ENCODE data around the gene COL17A1. TPM values are rescaled to one million over a fixed set of nuclear protein-coding genes. Genes with fewer than 3 reads are reported as not detected.

The COL17A1 gene
- total and polyA plus RNA-seq, 2 of the 13 experiments (the other 11 are each of a cell fraction or from before 2014, with no cell fraction given): 0.03 TPM; not detected in 1

GRCh38 chr10:104101902-104102301 lies 16.2 kb upstream of the COL17A1 start:
- no peak for ATAC-seq
- Histone ChIP-seq H3K79me2 (ENCODE audit: insufficient read depth, low read length) (no peaks in the 10 kb centered on the region), H4K20me1 (ENCODE audit: insufficient read depth, low read length) (no peaks in the 10 kb centered on the region), H3K9me3 (ENCODE audit: low read length) (peaks cover 5% of the 10 kb centered on the region), H2AFZ (ENCODE audit: low read length) (no peak overlapping the region), H3K36me3 (replicated peaks in 1 of 2; ENCODE audit: control insufficient read depth in 1 of 2, insufficient read depth in 2 of 2, low read length in 2 of 2) (no peaks in the 10 kb centered on the region), H3K4me2 (ENCODE audit: low read depth, low read length) (no peak overlapping the region), H3K4me3 (replicated peaks in 1 of 3; ENCODE audit: insufficient read depth in 1 of 3, low read depth in 2 of 3, low read length in 3 of 3) (no peak overlapping the region), H3K4me1 (ENCODE audit: insufficient read depth, low read length) (no peaks in the 10 kb centered on the region), H3K9ac (ENCODE audit: insufficient read depth, low read depth, low read length) (no peak overlapping the region), H3K27ac (ENCODE audit: extremely low read length, insufficient read depth, low read length) (no peak overlapping the region), H3K27me3 (ENCODE audit: control insufficient read depth in 1 of 2, insufficient read depth in 2 of 2, low read length in 2 of 2) (no peaks in the 10 kb centered on the region; a peak in 2 of 5 replicates)
- intact Hi-C loops (cut with micrococcal nuclease; ENCODE audit: unreplicated experiment) (no loop called here), in situ Hi-C loops (cut with HindIII; ENCODE audit: extremely low pct_ligation_motif_present, low pct_unique_long_range_greater_than_20kb) (no loop called here)
- DNase-seq (ENCODE audit: low spot score): no peak
- ChIA-PET POLR2A (no interaction called here), CTCF (ENCODE audit: low intra/inter-chr PET ratio, low total read pairs) (no interaction called here)
- BruUV-seq (replicated peaks): no TSS peak
- FAIRE-seq: no peak
- 0% methylated on average over 1 of the region's 1 CpG for WGBS (ENCODE audit: low lambda C conversion rate)
- no peak for TF ChIP-seq SMAD1 (CRISPR knock-in tag; IDR thresholded peaks at IDR 0.05; ENCODE audit: borderline replicate concordance, low read depth)
- TF ChIP-seq ZNF335 (CRISPR knock-in tag; IDR thresholded peaks at IDR 0.05): no peak
- TF ChIP-seq KDM4B (CRISPR knock-in tag; IDR thresholded peaks at IDR 0.05): no peak
- no peak for TF ChIP-seq ZNF775 (CRISPR knock-in tag; IDR thresholded peaks at IDR 0.05; ENCODE audit: borderline replicate concordance)
- no peak for TF ChIP-seq ZHX2 (IDR thresholded peaks at IDR 0.05; ENCODE audit: low read depth)
- no peak for TF ChIP-seq ZHX2 (CRISPR knock-in tag; IDR thresholded peaks at IDR 0.05; ENCODE audit: borderline replicate concordance)
